Astrocyte (in vitro differentiated cells and primary cell): ENCODE data around the gene ZFYVE1. TPM values are rescaled to one million over a fixed set of nuclear protein-coding genes. Genes with fewer than 3 reads are reported as not detected.

Experiments used
- DNase-seq: peaks from one replicate; pipeline ENCODE4 v3.0.0-alpha.2; 2010; ENCODE audit warnings: low read depth
- FAIRE-seq: peaks from 2 replicates; lab custom pipeline; 2011; peaks lifted over from hg19 to GRCh38; lab: Jason Lieb, UNC
- H2AFZ ChIP-seq: 2 replicates; pipeline ENCODE4 v1.6.0; 2012; ENCODE audit warnings: low read depth, low read length, inconsistent platforms
- H3K27ac ChIP-seq: 2 replicates; pipeline ENCODE4 v1.5.1; 2011; ENCODE audit warnings: low read depth, low read length, inconsistent platforms
- H3K27me3 ChIP-seq: 2 replicates; pipeline ENCODE4 v1.6.0; 2011; ENCODE audit warnings: low read length, inconsistent platforms; ENCODE audit not compliant: insufficient read depth
- H3K36me3 ChIP-seq: 2 replicates; pipeline ENCODE4 v1.5.1; 2011; ENCODE audit warnings: low read length, inconsistent platforms; ENCODE audit not compliant: insufficient read depth
- H3K4me1 ChIP-seq: 2 replicates; pipeline ENCODE4 v1.5.1; 2011; ENCODE audit warnings: low read length, inconsistent platforms; ENCODE audit not compliant: insufficient read depth
- H3K4me2 ChIP-seq: 2 replicates; pipeline ENCODE4 v1.6.0; 2012; ENCODE audit warnings: low read length, inconsistent platforms
- H3K4me3 ChIP-seq: 2 replicates; pipeline ENCODE4 v1.5.1; 2011; ENCODE audit warnings: low read depth, mild to moderate bottlenecking, low read length, inconsistent platforms; ENCODE audit not compliant: insufficient read depth
- H3K79me2 ChIP-seq: 2 replicates; pipeline ENCODE4 v1.6.0; 2012; ENCODE audit warnings: mild to moderate bottlenecking, low read length, inconsistent platforms; ENCODE audit not compliant: insufficient read depth
- H3K9ac ChIP-seq: 2 replicates; pipeline ENCODE4 v1.6.0; 2012; ENCODE audit warnings: mild to moderate bottlenecking, low read length, inconsistent platforms
- H3K9me3 ChIP-seq: 2 replicates; pipeline ENCODE4 v1.5.1; 2012; ENCODE audit warnings: low read depth, mild to moderate bottlenecking, low read length, inconsistent platforms; ENCODE audit not compliant: insufficient read depth
- H4K20me1 ChIP-seq: 2 replicates; pipeline ENCODE4 v1.6.0; 2012; ENCODE audit warnings: low read length, inconsistent platforms; ENCODE audit not compliant: insufficient read depth
- H3K27ac Mint-ChIP-seq: one replicate; pipeline ENCODE4 v1.8.0; 2021; ENCODE audit warnings: mild to moderate bottlenecking, mixed read lengths; ENCODE audit not compliant: unreplicated experiment
- H3K27me3 Mint-ChIP-seq: one replicate; pipeline ENCODE4 v1.8.0; 2021; ENCODE audit warnings: low read depth, mixed read lengths; ENCODE audit not compliant: unreplicated experiment
- H3K36me3 Mint-ChIP-seq: one replicate; pipeline ENCODE4 v1.8.0; 2021; ENCODE audit warnings: low read depth, mixed read lengths; ENCODE audit not compliant: unreplicated experiment
- H3K4me1 Mint-ChIP-seq: one replicate; pipeline ENCODE4 v1.8.0; 2021; ENCODE audit warnings: low read depth, mixed read lengths; ENCODE audit not compliant: unreplicated experiment
- H3K4me3 Mint-ChIP-seq: one replicate; pipeline ENCODE4 v1.8.0; 2021; ENCODE audit warnings: mild to moderate bottlenecking, moderate library complexity, mixed read lengths; ENCODE audit not compliant: unreplicated experiment
- H3K9me3 Mint-ChIP-seq: one replicate; pipeline ENCODE4 v1.8.0; 2021; ENCODE audit warnings: mild to moderate bottlenecking, mixed read lengths; ENCODE audit not compliant: unreplicated experiment
- CTCF ChIP-seq: IDR thresholded peaks from 2 replicates; pipeline ENCODE4 v1.5.1; 2011; ENCODE audit warnings: low read depth, mild to moderate bottlenecking, inconsistent platforms, low read length, moderate library complexity; ENCODE audit not compliant: insufficient read depth
- EZH2 ChIP-seq: IDR thresholded peaks from 2 replicates; pipeline ENCODE4 v1.6.1; 2012; ENCODE audit warnings: mild to moderate bottlenecking, low read length, inconsistent platforms; ENCODE audit not compliant: insufficient read depth
- total RNA-seq: library from RNA; stranded (reverse); gene quantifications from 2 replicates; pipeline ENCODE4 v1.2.1, GENCODE V29; 2021

The ZFYVE1 gene
- total RNA-seq, 1 donor from 2014 or later, result 34.3 TPM

GRCh38 chr14:73058922-73059673 lies 32.2 kb upstream of the ZFYVE1 start:
- Histone ChIP-seq H3K4me3 (peak overlapping the region; percentile 93), H4K20me1 (peaks cover 52% of the 10 kb centered on the region), H2AFZ (no peak overlapping the region), H3K27ac (peak overlapping the region; percentile 95), H3K9me3 (no peaks in the 10 kb centered on the region), H3K36me3 (peaks cover 6% of the 10 kb centered on the region), H3K4me2 (peak overlapping the region; percentile 84), H3K9ac (peak overlapping the region; percentile 97), H3K79me2 (peaks cover 55% of the 10 kb centered on the region), H3K27me3 (no peaks in the 10 kb centered on the region), H3K4me1 (peaks cover 7% of the 10 kb centered on the region)
- FAIRE-seq (no peak), DNase-seq (peak; percentile 19)
- no peaks in the 10 kb centered on the region for H3K9me3 Mint-ChIP-seq
- H3K36me3 Mint-ChIP-seq, result peaks cover 4% of the 10 kb centered on the region
- H3K4me3 Mint-ChIP-seq, result no peak overlapping the region
- peaks cover 15% of the 10 kb centered on the region for H3K4me1 Mint-ChIP-seq
- H3K27me3 Mint-ChIP-seq, result no peaks in the 10 kb centered on the region
- no peak overlapping the region for H3K27ac Mint-ChIP-seq
- TF ChIP-seq CTCF (no peak), EZH2 (no peak)

GRCh38 chr14:73058224-73058921 lies 31.5 kb upstream of the ZFYVE1 start, which contains the start of gene RBM25:
RBM25 (plus strand) TSS chr14:73058534; CDS start chr14:73071642, 13,108 bp downstream.
- no peak for TF ChIP-seq CTCF
- no peak for TF ChIP-seq EZH2
- Histone ChIP-seq H3K27ac (peak within 1 kb of the TSS; percentile 95), H3K79me2 (peaks cover 48% of the 10 kb centered on the region), H4K20me1 (peaks cover 45% of the 10 kb centered on the region), H3K4me2 (peak within 1 kb of the TSS; percentile 84), H3K9me3 (no peaks in the 10 kb centered on the region), H2AFZ (peak within 1 kb of the TSS; percentile 87), H3K27me3 (no peaks in the 10 kb centered on the region), H3K4me3 (peak within 1 kb of the TSS; percentile 93), H3K9ac (peak within 1 kb of the TSS; percentile 97), H3K4me1 (peaks cover 7% of the 10 kb centered on the region), H3K36me3 (peaks cover under 1% of the 10 kb centered on the region)
- peaks cover 4% of the 10 kb centered on the region for H3K36me3 Mint-ChIP-seq
- H3K4me3 Mint-ChIP-seq, result no peak within 1 kb of the TSS
- peak; percentile 98 for DNase-seq
- H3K9me3 Mint-ChIP-seq, result no peaks in the 10 kb centered on the region
- H3K4me1 Mint-ChIP-seq, result peaks cover 15% of the 10 kb centered on the region
- H3K27ac Mint-ChIP-seq, result no peak within 1 kb of the TSS
- no peaks in the 10 kb centered on the region for H3K27me3 Mint-ChIP-seq
- FAIRE-seq, result peak; percentile 59
